SU-DHL-6 (cell line): ENCODE data around the gene CHRNB1.

Experiments
- EZH2phosphoT487 ChIP-seq: fragments of 200-600 bp; sonication (generic), shearing (Covaris generic); conservative IDR thresholded peaks from 2 replicates; pipeline ENCODE4 v1.6.1; 2018; ENCODE audit warnings: mild to moderate bottlenecking, antibody characterized with exemption, low read length, moderate library complexity, mixed read lengths
- TF ChIP-seq, protein P1 (sequence below): fragments of 200-600 bp; sonication (generic); IDR thresholded peaks from one replicate; pipeline ENCODE4 v1.5.1; 2017; ENCODE audit warnings: antibody characterized with exemption, mild to moderate bottlenecking, low read length, moderate library complexity; ENCODE audit not compliant: insufficient read depth, poor library complexity, severe bottlenecking

- TF ChIP-seq, protein P1, sequence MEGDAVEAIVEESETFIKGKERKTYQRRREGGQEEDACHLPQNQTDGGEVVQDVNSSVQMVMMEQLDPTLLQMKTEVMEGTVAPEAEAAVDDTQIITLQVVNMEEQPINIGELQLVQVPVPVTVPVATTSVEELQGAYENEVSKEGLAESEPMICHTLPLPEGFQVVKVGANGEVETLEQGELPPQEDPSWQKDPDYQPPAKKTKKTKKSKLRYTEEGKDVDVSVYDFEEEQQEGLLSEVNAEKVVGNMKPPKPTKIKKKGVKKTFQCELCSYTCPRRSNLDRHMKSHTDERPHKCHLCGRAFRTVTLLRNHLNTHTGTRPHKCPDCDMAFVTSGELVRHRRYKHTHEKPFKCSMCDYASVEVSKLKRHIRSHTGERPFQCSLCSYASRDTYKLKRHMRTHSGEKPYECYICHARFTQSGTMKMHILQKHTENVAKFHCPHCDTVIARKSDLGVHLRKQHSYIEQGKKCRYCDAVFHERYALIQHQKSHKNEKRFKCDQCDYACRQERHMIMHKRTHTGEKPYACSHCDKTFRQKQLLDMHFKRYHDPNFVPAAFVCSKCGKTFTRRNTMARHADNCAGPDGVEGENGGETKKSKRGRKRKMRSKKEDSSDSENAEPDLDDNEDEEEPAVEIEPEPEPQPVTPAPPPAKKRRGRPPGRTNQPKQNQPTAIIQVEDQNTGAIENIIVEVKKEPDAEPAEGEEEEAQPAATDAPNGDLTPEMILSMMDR = no peak
- TF ChIP-seq EZH2phosphoT487 = no peak
Measured at GRCh38 chr17:7483255-7484066, 38.6 kb downstream of the CHRNB1 start.
